RCC 7860 (cell line): ENCODE results near the gene SSBP2.
"Not testable (repeated sequence)": the region's sequence is repeated elsewhere in the genome, so short reads cannot be mapped to it uniquely, and the experiment has no call there.

ENCODE experiments used
- DNase-seq: peaks from one replicate; pipeline ENCODE4 v3.0.0-alpha.2; 2015; ENCODE audit warnings: low spot score
- FAIRE-seq: peaks from 2 replicates; lab custom pipeline; 2012; peaks lifted over from hg19 to GRCh38; lab: Jason Lieb, UNC

The SSBP2 gene

GRCh38 chr5:81537905-81538547 is 212.9 kb downstream of the SSBP2 start:
- no peak for DNase-seq
- no peak for FAIRE-seq

DNA sequence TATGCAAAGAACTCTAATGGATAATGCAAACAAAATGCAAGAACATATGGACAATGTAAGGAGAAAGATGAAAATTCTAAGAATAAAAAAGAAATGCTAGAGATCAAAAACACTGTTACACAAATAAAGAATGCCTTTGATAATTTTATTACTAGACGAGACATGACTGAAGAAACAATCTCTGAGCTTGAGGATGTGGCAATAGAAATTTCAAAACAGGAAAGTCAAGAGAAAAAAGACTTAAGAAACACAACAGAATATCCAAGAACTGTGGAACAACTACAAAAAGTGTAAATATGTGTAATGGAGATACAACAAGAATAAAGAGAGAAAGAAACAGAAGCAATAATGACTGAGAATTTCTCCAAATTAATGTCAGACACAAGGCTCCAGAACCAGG is 216.5 kb downstream of the SSBP2 start:
- no peak for FAIRE-seq
- no peak for DNase-seq

- FAIRE-seq (no peak), DNase-seq (no peak)
Observed at GRCh38 chr5:81533629-81534405, 217.1 kb downstream of the SSBP2 start.

GRCh38 chr5:81530919-81531318 is 220.0 kb downstream of the SSBP2 start:
- peak; percentile 16 for DNase-seq
- peak; percentile 83 for FAIRE-seq

- DNase-seq (no peak), FAIRE-seq (no peak)
Observed at GRCh38 chr5:81525690-81526089, 225.2 kb downstream of the SSBP2 start.

GRCh38 chr5:81524015-81524414 is 226.9 kb downstream of the SSBP2 start:
- no peak for FAIRE-seq
- no peak for DNase-seq

DNA sequence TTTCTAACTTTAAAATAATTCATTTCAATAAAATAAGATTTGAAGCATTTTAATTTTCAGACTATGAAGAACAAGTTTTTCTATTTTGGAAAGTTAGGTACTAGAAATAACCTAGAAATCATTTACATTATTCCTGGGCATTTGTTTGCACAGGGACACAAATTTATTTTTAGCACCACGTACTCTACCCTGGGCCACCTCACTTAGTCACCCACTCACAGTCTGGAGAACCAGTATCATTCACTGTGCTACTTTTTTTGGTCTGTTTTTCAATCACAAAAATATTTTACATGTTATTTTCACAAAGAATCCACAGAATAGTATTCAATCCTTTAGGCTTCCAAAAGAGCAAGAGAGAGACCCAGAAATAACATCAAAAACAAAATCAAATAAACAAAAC is 228.3 kb downstream of the SSBP2 start:
- no peak for DNase-seq
- no peak for FAIRE-seq

GRCh38 chr5:81520769-81521168 is 230.1 kb downstream of the SSBP2 start:
- DNase-seq (no peak), FAIRE-seq (no peak)

DNA sequence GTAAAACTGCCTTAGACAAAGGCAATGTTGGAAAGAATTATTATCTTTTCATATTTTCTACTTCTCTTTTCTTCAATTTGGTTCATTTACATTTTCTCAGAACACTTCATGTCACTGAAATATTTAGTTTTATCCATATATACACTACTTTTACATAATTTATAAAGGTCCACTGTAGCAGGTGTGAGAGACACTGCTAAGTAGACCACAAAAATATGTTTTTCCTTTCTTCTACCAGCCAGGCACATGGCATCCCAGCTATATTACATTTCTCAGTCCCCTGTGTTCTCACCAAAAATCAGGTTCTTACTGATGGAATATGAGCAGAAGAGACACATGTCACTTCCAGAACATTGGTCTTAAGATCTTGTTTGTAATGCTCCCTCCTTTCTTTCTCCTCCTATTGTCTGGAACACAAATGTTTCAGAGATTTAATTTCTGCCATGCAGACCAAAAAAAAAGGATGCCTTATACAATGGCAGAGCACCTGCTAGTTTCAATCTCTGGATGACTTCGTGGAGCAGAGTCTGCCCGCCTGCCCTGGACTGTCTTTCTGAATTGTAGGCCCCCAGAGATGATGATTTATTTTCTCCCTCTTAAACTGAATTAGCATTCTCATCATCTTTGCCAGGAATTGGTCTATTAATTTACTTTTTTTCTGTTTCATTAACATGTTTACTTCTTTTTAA is 231.5 kb downstream of the SSBP2 start:
- DNase-seq (no peak), FAIRE-seq (no peak)

DNA sequence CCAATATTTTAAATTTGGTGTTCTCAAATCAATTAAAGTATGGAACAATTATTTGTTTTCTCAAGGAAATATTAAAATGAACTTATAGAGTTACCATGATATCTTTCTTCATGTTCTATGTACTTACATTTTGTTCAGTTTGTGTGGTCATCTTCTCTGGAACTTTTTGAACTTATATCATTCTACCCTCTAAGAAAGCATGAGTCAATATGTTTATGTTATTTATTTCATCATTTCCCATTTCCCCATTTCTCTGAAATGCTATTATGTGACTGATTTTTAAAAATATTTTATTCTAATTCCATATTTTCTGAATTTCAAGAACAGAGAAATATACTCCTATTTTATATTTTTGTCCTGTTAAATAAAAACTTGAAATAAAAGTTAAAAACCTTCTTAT is 233.4 kb downstream of the SSBP2 start:
- no peak for FAIRE-seq
- no peak for DNase-seq

GRCh38 chr5:81516091-81516490 is 234.8 kb downstream of the SSBP2 start:
- DNase-seq (no peak), FAIRE-seq (no peak)

DNA sequence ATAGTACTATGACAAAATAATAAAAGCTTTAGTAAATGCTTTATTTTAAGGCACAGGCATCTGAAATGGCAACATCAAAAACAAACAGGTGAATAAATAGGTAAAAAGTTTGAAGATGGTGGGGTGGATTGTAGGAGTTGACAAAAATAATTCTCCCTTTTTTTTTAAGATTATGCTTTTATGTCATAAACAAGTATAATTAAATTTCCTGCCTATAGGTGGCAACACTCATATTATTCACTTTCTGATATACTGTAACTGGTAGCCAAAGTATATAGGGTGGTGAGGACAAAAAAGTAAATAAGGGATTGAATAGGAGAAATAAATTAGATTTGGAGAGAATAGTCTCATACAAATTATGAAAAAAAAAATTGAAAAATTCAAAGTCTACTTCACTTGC is 236.9 kb downstream of the SSBP2 start:
- FAIRE-seq: no peak
- no peak for DNase-seq

DNA sequence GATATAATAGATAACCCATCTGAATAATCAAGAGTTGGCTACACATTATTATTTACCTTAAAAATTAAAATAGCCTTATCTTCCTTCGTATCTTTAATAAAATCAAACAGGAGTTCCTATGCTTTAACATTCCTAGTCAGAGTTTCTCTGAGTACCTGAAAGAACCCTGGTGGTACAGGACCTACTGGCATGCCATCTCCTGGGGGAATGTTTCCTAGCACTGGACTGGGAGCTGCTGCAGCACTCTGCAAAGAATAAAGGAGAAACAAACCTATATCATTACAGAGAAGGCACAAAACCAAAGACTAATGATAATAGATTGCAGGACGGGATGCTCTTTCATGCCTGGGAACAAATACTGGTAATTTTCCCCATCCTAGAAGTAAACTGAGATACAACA is 237.4 kb downstream of the SSBP2 start:
- FAIRE-seq: no peak
- no peak for DNase-seq

GRCh38 chr5:81506900-81507588 is 243.9 kb downstream of the SSBP2 start:
- FAIRE-seq (peak; percentile 69), DNase-seq (peak; percentile 53)

DNA sequence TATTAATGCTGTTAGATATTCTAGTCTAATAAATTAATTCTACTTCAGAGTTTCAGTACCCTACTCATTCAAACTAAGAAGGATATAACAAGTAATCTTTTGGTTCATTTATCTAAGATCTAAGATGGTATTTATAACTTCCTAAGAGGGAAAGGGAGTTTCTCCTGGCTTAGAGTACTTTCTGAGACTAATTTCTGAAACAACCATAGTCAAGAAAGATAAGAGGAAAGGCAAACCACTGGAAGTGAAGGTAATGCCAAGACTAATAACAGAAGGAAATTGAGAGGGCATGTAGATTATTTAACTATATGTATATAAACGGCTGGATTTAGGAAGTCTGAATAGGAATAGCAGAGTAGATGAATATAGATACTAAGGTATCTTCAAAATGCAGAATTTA is 244.5 kb downstream of the SSBP2 start:
- FAIRE-seq: no peak
- DNase-seq: no peak

GRCh38 chr5:81505672-81506071 is 245.2 kb downstream of the SSBP2 start:
- FAIRE-seq: no peak
- DNase-seq: no peak

DNA sequence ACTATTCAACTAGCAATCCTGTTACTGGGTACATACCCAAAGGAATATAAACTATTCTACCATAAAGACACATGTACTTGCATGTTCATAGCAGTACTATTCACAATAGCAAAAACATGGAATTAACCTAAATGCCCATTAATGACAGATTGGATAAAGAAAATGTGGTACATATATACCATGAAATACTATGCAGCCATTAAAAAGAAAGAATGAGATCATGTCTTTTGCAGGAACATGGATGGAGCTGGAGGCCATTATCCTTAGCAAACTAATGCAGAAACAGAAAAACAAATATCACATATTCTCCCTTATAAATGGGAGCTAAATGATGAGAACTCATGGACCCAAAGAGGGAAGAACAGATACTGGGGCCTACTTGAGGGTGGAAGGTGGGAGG is 247.3 kb downstream of the SSBP2 start:
- not testable (repeated sequence) for DNase-seq, FAIRE-seq

DNA sequence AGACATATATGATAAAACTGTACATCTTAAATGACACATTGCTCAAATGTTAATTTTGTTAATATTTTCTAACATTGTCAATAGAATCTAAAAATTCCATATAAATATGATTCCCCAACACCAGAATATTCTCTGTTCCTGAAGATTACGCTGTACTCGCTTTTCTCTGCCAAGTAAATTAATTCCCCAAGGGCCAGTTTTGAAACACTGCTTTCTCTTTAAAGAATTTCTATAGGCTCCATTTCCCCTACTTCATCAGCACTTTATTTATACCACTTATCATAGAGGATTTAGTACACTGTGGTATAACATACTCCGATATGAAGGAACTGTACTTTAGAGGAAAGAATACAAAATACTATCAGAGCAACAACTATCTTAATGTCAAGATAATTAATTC is 255.6 kb downstream of the SSBP2 start:
- no peak for FAIRE-seq

DNA sequence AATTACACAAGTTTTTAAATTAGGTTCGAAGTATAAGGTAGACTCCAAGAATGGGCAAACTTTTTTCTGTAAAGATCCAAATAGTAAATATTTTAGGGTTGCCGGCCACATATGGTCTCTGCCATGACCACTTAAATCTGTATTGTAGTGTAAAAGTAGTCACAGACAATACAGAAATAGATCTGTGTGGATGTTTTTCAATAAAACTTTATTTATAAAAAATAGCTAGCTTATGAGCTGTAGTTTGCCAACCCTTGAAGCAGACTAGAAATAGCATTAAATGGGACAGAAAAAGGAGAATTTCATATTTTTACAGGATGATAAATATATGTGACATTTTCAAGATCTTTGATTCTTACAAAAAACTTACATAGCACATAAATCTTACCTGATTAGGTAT is 262.0 kb downstream of the SSBP2 start:
- FAIRE-seq: no peak
- DNase-seq: no peak

More for the DNA sequence above, 255.6 kb downstream of the SSBP2 start:
- DNase-seq: no peak

DNA sequence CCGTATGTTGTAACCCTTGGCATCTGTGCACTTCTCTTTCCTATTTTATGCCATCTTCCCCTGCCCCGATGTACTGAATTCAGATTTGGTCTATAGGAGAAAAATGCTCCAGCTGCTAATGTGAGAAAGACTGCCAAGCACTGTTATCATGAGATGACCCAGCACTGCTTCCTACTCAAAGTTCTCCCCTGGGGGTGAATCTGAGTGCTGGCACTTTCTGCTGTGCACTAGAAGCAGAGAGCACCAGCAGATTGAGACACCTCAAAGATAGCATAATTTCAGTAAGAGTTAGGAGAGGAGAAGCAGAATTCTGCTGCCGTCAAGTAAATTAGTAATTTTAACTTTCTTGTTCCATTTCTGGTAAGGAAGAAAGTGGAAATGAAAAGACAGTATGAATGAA is 264.2 kb downstream of the SSBP2 start:
- DNase-seq: no peak

DNA sequence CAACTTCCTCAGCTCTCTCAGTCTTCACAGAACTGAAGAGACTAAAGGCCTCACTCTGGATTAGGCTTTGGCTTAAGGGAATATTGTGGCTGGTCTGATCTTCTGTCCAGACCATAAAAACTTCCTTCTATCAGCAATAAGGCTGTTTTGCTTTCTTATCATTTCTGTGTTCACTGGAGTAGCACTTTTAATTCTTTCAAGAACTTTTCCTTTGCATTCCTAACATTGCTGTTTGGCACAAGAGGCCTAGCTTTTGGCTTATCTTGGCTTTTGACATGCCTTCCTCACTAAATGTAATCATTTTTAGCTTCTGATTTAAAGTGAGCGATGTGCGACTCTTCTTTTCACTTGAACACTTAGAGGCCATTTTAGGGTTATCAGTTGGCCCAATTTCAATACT is 268.3 kb downstream of the SSBP2 start:
- FAIRE-seq (no peak), DNase-seq (no peak)

More for the DNA sequence above, 264.2 kb downstream of the SSBP2 start:
- FAIRE-seq: no peak
